GM19193 (cell line): ENCODE measurements around the gene FABP1.

Source experiments
- POLR2A ChIP-seq: IDR thresholded peaks from 4 replicates; pipeline ENCODE4 v1.6.1; 2011; ENCODE audit not compliant: insufficient read depth, insufficient read length; ENCODE audit errors: extremely low read depth

FABP1 gene

DNA sequence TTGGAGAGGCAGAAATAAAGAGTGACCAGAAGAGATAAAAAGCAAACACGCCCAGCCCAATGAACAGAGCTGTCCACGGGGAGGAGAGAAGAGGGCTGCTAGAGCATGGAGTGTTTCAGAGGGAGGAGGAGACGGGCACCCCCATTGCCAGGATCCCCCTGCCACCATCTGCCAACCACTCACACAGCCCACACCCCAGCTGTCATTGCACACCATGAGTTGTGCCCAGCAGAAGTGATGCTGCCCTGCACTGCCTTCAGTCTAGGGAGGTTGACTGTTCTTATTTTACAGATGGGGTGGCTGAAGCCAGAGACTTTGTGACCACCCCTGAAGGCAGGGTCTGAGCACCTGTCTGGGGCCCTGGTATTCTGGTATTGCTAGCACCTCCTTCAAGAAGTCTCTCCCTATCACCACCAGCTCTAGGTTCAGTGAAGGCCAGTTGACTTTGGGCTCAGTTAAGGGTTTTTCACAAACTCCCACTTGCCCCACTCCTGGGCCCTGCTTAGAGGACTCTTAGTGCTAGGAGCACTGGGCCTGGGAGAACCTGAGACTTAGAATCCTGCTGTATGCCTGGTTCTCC lies 2.4 kb downstream of the FABP1 start:
- no peak for TF ChIP-seq POLR2A

- no peak for TF ChIP-seq POLR2A
These were observed 3.6 kb downstream of the FABP1 start for GRCh38 chr2:88123975-88124917.

DNA sequence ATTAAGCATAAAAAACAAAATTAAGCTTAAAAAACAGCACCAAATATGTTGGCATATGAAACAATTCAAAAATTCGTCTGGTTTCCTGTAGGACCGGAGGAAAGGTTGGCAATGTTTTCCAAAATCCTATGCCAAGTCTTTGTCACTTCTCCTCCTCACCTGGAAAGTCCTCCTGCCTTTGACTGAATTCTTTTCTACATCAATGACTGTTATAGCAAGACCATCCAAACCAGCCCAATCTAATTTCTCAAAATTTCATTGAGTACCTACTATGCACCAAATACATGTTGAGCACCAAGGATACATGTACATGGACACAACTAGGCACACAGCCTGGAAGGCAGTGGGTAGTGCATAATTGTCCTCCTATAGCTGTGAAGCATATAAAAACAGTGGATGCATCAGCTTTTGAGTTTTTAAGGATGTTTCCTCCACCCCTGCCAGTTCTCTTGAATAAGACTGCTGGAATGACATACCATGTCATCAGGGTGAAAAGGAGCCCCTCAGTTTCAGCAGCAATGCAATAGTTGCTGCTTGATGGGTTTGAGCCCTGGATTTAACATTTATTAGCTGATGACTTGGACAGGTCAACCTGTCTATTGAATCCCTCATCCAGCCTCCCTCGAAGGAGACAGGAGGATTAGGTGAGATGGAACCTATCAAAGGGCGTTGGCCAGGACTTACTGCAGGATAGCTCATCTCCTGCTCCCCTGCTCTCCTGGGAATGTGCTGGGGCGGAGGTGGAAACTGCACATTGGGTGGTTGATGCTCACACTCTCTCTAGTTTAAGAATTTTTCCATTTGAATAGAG lies 4.5 kb downstream of the FABP1 start:
- no peak for TF ChIP-seq POLR2A

DNA sequence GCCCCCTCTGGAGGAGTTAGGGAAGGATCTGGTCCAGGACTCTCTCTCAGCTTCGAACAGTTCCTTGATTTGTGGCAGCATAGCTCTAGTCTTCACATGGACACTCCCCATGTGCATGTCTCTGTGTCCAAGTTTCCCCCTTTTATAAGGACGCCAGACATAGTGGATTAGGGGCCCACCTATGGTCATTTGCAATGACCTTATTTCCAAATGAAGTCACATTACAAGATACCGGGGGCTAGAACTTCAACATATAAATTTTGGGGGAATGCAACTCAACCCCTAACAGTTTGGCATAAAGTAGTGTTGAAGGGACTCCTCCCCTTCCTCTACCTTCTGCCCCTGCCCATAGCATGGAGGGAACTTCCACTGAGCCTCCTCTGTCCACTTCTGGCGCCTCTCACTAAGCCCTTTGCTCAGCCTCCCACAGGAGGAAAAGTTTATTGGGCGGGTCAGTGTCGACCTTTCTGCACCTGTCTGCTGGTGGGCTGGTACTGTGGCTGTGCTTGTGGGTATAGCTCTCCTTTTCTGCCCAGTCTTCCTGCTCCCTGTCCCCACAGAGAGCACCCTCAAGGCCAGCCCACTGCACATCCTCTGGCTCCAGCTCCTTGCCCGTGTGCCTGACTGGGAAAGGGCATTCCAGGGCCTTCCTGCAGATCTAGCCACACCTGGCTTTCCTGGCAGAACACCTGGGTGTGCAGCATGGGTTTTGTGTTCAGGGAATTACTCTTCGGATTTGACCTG lies 5.5 kb downstream of the FABP1 start:
- no peak for TF ChIP-seq POLR2A

DNA sequence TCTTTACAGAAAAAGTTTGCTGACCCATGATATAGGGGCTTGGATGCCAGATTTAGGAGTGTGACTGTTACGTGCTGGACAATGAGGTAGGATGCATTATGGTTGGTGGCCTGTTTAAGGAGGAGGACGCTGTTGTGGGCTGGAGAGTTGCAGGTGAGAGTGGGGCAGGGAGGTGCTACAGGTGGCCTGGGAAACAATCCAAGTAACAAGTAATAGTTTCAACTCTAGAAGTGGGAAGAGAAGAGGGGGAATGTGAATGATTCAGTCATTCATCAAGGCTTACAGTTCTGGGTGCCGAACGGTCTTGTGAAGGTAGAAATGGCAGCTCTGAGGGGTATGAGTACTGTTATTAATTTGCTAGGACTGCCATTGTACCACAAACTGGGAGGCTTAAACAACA lies 6.2 kb downstream of the FABP1 start:
- TF ChIP-seq POLR2A: no peak

- no peak for TF ChIP-seq POLR2A
These were observed 9.9 kb downstream of the FABP1 start for GRCh38 chr2:88117973-88118372.

- TF ChIP-seq POLR2A: no peak
These were observed 11.0 kb downstream of the FABP1 start for GRCh38 chr2:88116669-88117432.

DNA sequence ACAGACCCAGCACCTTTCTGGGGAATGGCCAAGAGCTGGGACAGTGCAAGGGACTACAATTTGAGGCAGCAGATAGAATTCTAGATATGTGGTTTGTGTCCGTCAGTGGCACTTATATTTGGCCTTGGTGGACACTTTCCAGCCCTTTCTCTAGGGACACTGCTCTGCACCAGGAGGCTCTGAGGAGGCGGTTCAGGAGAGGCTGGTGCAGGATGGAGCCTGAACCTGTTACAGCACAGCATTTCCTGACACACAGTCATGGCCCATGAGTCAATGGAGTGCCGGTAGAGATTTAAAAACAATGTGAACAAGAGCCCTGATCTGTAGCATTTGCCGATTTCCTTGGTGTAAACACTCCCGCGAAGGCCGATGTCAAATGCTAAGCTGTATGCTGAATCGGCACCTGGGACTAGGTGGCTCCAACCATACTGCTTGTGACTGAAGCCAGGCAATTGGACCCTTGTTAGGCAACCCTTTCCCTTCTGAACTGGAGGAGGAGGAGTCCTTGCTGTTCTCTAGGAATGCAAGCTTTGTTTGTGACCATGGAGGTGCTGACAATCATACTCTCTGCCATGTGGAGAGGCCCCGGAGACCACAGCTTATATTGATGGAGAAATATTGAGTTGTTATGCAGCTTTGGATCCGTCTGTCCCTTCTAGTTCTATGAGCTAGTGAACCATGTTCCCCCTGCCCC lies 11.9 kb downstream of the FABP1 start:
- TF ChIP-seq POLR2A: no peak

DNA sequence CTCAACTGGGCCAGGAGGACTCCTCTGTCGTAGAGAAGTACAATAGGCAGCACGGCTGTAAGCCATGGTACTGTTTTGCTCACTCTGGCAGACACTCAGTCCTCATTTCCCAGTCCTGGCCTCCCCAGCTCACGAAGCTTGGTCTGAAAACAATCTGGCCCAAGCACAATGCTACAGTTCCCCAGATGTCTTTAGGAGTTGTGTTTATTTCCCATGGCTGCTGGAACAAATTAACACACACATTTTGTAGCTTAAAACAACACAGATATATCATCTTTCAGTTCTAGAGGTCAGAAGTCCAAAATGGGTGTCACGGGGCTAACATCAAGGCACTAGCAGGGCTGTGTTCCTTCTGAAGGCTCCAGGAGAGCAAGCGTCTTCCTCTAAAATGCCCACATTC lies 13.0 kb downstream of the FABP1 start:
- no peak for TF ChIP-seq POLR2A

- no peak for TF ChIP-seq POLR2A
These were observed 14.8 kb downstream of the FABP1 start for GRCh38 chr2:88113069-88113468.

DNA sequence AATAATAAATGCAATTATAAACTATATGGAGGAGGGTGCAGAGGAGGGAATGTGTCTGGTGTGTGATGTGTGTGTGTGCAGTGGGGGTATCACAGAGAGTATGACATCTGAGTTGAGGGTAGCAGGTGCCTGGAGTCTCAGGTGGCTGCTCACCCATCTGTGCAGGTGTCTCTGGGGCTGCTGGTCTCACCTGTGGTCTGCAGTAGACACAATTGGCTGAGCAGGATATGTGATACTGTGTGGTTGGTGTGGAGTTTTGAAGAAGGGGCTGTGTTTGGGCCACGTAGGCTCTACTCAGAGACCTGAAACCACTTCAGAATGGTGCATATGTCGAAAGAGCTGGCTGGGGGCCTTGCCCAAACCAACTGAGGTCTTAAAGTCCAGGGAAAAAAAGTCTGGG lies 17.0 kb downstream of the FABP1 start:
- TF ChIP-seq POLR2A: no peak

- no peak for TF ChIP-seq POLR2A
These were observed 19.1 kb downstream of the FABP1 start for GRCh38 chr2:88108796-88109195.

DNA sequence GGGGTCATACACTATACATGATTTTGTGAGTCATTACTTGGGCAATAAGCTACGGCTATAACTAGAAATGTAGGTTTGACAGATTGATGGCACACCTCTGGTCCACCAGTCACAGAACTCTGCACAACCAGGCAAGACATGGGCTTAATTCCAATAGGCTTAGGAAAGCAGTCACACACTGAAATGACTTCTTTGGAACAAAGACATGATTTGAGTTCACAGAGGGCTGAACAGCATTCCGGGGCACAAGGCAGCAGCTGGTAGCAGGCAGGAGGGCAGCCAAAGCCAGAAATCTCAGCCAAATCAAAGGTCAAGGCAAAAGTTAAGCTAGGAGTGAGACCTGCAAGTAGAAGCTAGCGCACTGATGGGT lies 27.4 kb downstream of the FABP1 start:
- no peak for TF ChIP-seq POLR2A
